Measurements from ENCODE around the gene CHST13.
"Not testable (repeated sequence)": the region's sequence is repeated elsewhere in the genome, so short reads cannot be mapped to it uniquely, and the experiment has no call there.

CHST13 gene

DNA sequence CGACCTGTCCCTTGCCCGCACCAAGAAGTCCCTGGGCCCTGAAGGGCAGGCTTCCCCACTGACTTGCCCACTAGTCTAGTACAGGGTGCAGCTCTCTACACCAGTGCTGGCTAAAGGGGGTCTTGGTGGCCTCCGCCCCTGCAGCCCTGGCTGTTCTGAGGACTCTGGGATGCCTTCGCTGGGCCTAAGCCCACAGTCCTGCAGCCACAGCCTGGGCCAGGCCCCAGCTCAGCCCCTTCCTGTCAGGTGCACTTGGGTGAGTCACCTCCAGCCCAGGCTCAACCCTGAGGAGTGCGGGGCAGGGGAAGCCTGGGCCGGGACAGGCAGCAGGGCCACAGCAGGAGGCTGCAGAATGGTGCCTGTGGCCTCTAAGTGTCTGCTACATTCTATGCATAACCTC is 33.8 kb downstream of the CHST13 start:
- no peak for DNase-seq

DNA sequence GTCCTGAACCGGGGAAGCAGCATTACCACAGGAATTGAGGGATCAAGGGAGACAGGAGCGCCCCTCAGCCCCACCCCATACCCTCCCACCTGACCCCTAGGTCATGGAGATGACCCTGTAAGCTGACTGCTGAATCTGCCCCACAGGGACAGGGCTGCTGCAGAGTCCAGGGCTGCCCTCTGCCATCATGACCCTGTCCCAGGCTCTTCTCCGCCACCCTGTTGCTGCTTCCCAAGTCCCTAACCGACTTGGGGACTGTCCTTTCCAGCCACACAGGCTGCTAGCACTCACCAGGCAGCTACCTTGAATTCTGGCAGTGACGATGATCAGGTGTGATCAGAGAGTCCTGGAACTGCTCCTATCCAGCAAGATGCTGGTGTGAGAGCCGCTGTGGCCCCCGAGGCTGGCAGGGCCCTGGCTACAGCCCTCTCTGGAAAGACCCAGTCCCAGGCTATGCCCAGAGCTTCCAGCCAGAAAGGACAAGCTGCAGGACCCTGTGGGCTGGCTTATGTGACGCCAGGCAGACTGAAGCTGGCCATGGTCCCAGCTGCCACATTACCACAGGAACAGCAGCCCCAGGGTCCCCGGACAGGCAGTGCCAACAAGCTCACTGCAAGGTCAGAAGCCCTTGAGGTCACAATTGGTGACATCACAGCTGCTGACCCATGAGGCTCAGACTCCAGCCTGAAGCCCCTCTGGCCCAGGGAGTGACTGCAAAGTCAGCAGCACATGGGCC is 34.5 kb downstream of the CHST13 start, which contains the start of gene C3orf22:
TSS of gene C3orf22 (minus strand) at position 597 of the 736 bp plus-strand sequence. CDS start 5,542 bp downstream, outside the sequence.
- DNase-seq: no peak

DNA sequence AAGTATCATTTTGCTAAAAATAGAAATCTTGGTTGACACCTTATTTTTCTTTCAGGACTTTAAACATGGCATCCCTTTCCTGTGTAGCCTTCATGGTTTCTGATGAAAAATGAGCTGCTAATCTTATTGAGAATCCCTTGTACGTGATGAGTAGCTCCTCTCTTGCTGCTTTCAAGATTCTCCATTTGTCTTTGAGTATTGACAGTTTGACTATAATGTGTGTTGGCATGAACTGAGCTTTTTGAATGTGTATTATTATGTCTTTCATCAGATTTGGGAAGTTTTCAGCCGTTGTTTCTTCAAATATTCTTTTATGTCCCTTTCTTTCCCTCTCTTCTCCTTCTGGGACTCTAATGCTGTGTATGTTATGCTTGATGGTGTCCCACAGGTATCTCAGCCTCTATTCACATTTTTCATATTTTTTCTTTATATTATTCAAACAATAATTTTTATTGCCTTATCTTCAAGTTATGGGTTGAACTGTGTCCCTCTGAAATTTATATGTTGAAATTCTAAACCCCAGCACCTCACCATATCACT is 38.9 kb downstream of the CHST13 start:
- no peak for DNase-seq

DNA sequence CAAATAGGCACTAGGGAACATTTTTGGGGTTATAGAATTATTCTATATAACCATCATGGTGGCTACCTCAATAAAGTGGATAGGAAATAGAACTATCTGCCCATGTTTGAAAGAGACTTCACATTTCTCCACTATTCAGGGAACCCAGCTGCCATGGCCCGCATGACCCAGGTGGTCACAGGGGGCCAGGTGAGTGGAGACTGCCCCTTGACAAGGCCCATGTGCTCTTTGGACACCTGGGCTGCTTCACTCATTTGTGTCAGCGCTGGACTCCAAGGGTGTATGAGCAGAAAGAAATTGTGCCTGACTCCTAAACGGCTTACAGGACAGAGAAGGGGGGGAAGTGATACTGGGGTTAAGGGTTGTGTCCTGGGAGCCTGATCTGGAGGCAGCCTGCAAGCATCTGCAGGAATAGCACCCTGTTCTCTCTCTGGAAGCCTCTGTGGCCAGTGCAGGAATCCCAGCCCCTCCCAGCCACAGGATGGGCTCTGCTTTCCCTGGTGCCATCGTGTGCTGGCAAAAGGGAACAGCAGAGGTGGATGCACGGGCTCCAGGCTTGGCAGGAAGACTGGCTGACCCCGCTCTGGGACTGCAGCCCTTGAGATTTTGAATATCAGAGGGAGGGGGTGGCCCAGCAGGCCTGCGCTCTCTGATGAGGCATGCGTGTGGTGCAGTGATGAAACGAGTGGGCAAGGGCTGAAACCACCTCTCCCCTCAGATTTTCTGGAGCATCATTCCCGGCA is 43.9 kb downstream of the CHST13 start:
- DNase-seq: no peak

DNA sequence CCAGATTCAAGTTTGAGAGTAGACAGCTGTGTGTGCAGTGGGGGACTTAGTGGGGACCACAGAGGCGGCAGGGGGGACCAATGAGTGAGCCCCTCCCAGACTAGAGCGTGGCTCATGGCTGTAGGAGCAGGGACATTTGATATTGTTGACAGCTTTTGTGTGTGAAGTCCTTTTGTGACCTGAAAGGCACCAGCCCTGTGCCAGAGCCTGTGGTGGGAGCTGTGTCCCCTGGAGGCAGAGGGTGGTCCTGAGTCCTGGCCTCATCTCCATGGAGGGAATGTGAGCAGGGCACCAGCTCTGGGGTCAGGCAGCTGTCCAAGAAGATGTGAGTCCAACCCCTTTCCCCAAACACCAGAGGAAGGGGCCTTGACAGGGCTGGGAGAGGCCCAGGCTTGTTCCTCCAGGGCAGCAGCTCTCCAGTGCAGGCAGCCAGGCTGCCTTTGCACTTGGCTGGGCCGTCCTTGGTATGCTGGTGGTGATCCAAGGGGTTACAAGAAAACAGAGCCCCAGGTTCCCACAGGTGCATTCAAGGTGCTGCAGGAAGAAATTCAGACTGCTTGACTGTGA is 44.9 kb downstream of the CHST13 start:
- no peak for DNase-seq

DNA sequence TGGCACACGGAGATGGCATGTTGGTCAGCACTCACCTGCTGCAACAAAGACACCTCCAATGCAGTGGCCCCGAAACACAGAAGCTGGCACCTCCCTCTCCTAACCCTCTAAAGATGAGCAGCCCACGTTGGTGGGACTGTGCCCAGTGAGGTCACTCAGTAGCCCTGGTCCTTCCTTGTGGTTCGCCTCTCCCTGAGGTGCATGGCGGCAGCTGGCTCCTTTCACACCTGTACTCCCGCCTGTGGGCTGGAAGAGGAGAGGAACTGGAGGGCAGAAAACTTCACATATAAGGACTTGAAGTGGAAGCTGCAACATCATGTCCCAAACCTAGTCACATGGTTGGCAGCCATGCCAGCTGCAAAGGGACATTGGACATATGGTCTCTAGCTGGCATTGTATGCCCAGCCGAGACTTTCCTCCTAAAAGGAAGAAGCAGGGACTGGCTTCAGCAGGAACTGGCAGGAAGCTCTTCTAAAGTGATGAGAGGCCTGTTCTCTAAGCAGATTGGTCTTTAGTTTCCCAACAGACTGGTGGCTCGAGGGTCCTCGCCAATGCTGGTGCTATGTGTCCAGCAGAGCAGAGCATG is 45.5 kb downstream of the CHST13 start:
- DNase-seq: no peak

DNA sequence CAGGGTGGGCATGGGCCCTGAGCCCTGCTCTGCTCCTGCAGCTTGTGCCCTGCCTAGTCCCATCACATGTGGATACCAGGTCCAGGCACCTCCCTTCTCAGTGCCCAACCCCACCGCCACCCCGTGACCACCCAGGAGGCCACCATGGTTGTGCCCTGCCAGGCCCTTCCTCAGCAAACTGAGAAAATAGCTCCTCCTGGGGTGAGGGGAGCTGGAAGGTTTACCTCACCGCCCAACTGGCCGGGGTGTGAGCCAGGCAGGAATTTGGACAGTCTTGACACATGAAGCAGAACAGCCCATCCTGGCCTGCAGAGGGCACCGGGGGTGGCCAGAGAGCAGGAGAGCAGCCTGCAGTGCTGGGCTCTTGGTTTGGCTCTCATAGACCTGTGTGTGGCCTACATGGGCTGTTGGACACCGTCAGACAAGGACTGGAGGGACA is 46.2 kb downstream of the CHST13 start:
- DNase-seq: no peak

DNA sequence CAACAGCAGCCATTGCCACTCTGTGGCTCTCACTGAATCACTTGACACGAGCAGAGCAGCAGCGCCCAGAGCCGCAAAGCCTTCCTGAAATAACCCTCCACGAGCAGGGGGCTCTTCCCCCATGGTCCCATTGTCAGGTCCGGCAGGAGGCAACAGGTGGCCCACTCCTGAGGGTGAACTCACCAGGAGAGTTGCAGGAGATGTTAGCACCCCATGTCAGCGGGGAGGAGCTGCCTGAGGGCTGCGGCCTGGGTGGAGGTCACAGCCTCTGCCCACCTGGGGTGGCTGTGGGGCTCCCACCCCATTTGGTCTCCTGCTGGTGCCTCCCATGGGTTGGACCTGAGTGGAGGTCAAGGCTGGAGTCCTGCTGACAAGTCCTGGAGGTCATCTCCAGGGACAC is 47.1 kb downstream of the CHST13 start:
- DNase-seq: no peak

DNA sequence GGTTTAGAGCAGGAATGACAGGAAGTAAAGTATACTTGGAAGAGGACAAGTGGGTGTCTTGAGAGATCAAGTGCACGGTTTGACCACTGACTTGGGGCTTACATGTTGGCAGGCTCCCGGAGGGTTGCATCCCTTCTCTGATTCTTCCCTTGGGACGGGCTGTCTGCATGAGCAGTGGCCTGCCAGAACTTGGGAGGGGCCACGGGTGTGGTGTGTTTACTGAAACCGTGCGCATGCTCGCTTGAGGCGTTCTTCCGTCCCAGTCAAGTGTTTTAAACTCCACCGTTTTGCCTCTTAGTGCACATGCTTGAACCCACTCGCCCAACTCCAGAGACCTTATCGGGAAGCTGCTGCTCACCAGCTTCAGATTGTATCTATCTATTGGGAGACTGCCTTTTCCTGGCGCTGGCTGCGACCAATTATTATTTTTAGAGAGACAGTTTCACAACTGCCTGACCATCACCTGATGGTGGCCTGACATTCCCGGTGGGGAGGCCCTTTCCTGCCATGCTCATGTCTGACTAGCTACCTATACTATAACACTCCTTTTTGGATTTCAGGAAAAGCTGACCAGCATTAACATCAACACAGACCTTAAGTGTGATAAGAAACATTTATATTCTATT is 49.6 kb downstream of the CHST13 start:
- no peak for DNase-seq

DNA sequence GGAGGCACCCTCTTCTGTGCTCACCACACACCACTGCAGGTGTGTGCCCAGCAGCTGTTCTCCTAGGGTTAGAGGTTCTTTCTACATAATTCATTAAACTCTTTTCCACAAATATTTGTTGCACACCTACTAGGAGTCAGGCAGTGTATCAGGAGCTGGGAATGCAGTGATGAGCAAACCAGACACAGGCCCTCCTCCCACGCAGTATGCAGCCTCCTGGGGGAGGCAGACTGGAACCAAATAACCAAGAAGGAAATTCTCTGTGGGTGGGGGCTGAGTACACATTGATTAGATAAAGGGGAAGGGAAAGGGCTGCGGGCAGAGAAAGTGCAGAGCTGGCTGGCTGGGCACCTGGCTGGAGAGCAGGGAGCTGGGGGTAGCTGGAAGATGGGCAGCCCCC is 53.3 kb downstream of the CHST13 start:
- no peak for DNase-seq

DNA sequence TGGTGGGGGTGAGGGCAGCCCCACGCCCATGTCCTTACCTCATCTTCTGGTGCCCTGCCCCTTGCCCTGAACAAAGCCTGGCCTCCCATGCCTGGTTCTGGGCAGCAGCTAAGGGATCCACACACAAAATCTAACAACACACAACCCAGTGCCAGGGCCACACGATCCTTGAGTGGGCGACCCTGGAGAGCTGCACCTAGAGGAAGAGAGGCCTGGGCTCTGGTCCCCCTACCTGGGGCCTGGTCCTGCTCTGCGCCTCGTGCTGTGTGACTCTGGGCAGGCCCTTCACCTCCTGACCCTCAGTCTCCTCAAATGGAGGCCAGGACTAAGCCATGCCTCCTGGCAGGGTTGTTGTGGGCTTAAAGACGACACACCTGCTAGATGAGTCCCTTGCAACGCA is 54.7 kb downstream of the CHST13 start:
- no peak for DNase-seq

DNA sequence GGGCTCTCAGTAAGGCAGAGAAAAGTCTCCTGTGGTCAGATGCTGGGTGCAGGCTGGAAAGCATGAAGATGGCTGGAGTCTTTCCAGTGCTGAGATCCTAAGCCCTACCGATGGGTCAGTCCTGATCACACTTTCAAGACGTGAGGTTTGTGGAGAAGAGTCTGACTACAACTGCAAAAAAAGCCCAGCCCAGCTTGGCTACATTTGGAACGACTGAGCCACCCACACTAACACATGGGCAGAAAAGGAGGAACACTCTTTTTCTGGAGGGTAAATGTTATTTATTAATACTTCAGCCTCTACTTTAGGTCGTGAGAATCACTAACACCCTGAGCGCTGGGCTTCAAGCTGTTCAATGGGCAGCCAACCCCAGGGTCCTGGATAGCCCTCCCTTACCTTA is 56.8 kb downstream of the CHST13 start:
- no peak for DNase-seq

DNA sequence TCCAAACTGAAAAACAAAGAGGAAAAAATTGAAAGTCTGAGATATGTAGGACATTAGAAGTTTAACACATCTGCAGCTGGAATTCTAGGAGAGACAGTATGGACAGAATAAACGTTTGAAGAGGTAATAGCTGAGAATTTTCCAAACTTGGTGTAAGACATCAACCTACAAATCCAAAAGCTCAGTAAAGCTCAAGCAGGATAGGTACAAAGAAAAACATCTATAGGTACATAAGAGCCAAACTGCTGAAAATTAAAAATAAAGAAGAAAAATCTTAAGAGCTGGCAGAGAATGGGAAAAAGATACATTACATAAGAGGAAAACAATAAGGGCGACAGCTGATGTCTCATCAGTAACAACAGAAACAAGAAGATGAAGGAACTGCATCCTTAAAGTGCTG is 57.6 kb downstream of the CHST13 start:
- DNase-seq: no peak

DNA sequence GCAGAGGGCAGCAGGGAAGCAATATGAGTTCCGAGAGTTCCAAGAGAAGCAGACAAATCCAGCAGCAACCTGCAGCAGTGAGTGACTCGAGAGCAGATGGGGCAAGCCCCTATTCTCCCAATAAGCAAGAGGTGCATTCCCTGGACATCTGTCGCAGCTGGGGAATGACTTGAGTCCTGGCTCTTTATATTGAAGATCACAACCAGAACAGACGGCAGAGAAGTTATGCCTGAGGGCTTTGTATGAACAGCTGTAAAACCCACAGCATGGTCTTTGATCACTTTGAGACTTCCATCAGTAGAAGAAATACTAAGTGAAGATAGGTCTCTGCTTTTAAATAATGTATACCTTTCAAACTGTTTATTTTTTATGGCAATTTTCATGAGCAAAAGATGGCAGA is 58.4 kb downstream of the CHST13 start:
- DNase-seq: no peak

DNA sequence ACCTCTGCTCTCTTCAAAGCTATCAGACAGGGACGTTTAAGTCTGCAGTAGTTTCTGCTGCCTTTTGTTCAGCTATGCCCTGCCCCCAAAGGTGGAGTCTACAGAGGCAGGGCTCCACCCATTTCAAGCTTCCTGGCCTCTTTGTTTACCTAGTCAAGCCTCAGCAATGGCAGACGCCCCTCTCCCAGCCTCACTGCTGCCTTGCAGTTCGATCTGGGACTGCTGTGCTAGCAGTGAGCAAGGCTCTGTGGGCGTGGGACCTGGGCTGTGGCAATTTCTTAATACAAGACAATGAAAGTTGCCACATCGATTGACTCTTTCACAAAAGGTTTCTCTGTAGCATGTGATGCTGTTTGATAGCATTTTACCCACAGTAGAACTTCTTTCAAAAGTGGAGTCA is 67.6 kb downstream of the CHST13 start:
- not testable (repeated sequence) for DNase-seq

All from activated naive CD4-positive, alpha-beta T cell treated with Interleukin-2 at 50 U/mL for 16 hours (primary cell).